Natural killer cell treated with Interleukin-12 subunit alpha and Interleukin-12 subunit beta and Interleukin-15 and Interleukin-18, amount 100 ng/mL, for 72 hours (primary cell): Measurements from ENCODE around the gene PRLR. TPM values are rescaled to one million over a fixed set of nuclear protein-coding genes. Genes with fewer than 3 reads are reported as not detected.

Source experiments
- ATAC-seq, 2 donors: fragments of 150-1000 bp; cut with Tn5 transposase in 1 of 2; sonication (Bioruptor Pico), chemical (Tn5 transposase) in 1 of 2; 2 replicates each; pipeline ENCODE4 v1.10.0; 2021
- DNase-seq: peaks from one replicate; pipeline ENCODE4 v3.0.0; 2022; ENCODE audit warnings: low spot score
- H3K27ac Mint-ChIP-seq, 2 donors: 1 replicate in 1 of 2; 2 replicates in 1 of 2; pipeline ENCODE4 v1.8.0; 2022; ENCODE audit warnings: mixed read lengths in 2 of 2, mild to moderate bottlenecking in 1 of 2, moderate library complexity in 1 of 2
- H3K27me3 Mint-ChIP-seq, 2 donors: 1 replicate in 1 of 2; 2 replicates in 1 of 2; pipeline ENCODE4 v1.8.0; 2022; ENCODE audit warnings: mixed read lengths in 2 of 2
- H3K36me3 Mint-ChIP-seq: one replicate; pipeline ENCODE4 v1.8.0; 2022; ENCODE audit warnings: mixed read lengths
- H3K4me1 Mint-ChIP-seq, 2 donors: 1 replicate in 1 of 2; 2 replicates in 1 of 2; pipeline ENCODE4 v1.8.0; 2022; ENCODE audit warnings: low read depth in 2 of 2, mixed read lengths in 2 of 2, mild to moderate bottlenecking in 1 of 2
- H3K4me3 Mint-ChIP-seq: one replicate; pipeline ENCODE4 v1.8.0; 2022; ENCODE audit warnings: mixed read lengths
- H3K9me3 Mint-ChIP-seq: 2 replicates; pipeline ENCODE4 v1.8.0; 2022; ENCODE audit warnings: mixed read lengths
- total RNA-seq, 2 donors: library from RNA; stranded (reverse); gene quantifications; one replicate each; pipeline ENCODE4 v1.2.3, GENCODE V29; 2022

The PRLR gene
- total RNA-seq, 2 donors from 2014 or later, result not detected

- no peaks in the 10 kb centered on the region for H3K36me3 Mint-ChIP-seq
- H3K9me3 Mint-ChIP-seq, result no peaks in the 10 kb centered on the region
- no peak overlapping the region for H3K4me3 Mint-ChIP-seq
- no peak overlapping the region for H3K27ac Mint-ChIP-seq
- no peaks in the 10 kb centered on the region for H3K4me1 Mint-ChIP-seq
- H3K27me3 Mint-ChIP-seq, result no peaks in the 10 kb centered on the region
- DNase-seq (no peak), ATAC-seq (no peak)
Measured at GRCh38 chr5:35153375-35153932, 76.8 kb downstream of the PRLR start.

- H3K4me1 Mint-ChIP-seq, result no peaks in the 10 kb centered on the region
Measured at GRCh38 chr5:35152733-35153132, 77.6 kb downstream of the PRLR start.

GRCh38 chr5:35151146-35151920, 79.0 kb downstream of the PRLR start:
- no peak for DNase-seq
- no peak for ATAC-seq
- H3K4me1 Mint-ChIP-seq, result no peaks in the 10 kb centered on the region
- H3K27me3 Mint-ChIP-seq, result peaks cover 0 to 11% of the 10 kb centered on the region in 2 donors
- no peaks in the 10 kb centered on the region for H3K36me3 Mint-ChIP-seq
- H3K9me3 Mint-ChIP-seq, result no peaks in the 10 kb centered on the region
- no peak overlapping the region for H3K27ac Mint-ChIP-seq
- no peak overlapping the region for H3K4me3 Mint-ChIP-seq

More at GRCh38 chr5:35152733-35153132, 77.6 kb downstream of the PRLR start:
- no peaks in the 10 kb centered on the region for H3K36me3 Mint-ChIP-seq
- H3K27ac Mint-ChIP-seq, result no peak overlapping the region
- H3K9me3 Mint-ChIP-seq, result no peaks in the 10 kb centered on the region
- no peak for ATAC-seq
- H3K27me3 Mint-ChIP-seq, result peaks cover 0 to 6% of the 10 kb centered on the region in 2 donors
- no peak for DNase-seq
- H3K4me3 Mint-ChIP-seq, result no peak overlapping the region

GRCh38 chr5:35149041-35149440, 81.2 kb downstream of the PRLR start:
- no peaks in the 10 kb centered on the region for H3K36me3 Mint-ChIP-seq

GRCh38 chr5:35146406-35146805, 83.9 kb downstream of the PRLR start:
- DNase-seq, result no peak
- no peaks in the 10 kb centered on the region for H3K36me3 Mint-ChIP-seq
- ATAC-seq, result no peak
- peaks cover 3% of the 10 kb centered on the region for H3K9me3 Mint-ChIP-seq
- H3K27ac Mint-ChIP-seq, result no peak overlapping the region
- peaks cover 0 to 21% of the 10 kb centered on the region in 2 donors for H3K27me3 Mint-ChIP-seq
- no peak overlapping the region for H3K4me3 Mint-ChIP-seq
- no peaks in the 10 kb centered on the region for H3K4me1 Mint-ChIP-seq

More at GRCh38 chr5:35149041-35149440, 81.2 kb downstream of the PRLR start:
- H3K27me3 Mint-ChIP-seq, result peaks cover 0 to 11% of the 10 kb centered on the region in 2 donors
- DNase-seq, result no peak
- no peak overlapping the region for H3K4me3 Mint-ChIP-seq
- H3K4me1 Mint-ChIP-seq, result no peaks in the 10 kb centered on the region
- no peak overlapping the region for H3K27ac Mint-ChIP-seq
- no peak for ATAC-seq
- H3K9me3 Mint-ChIP-seq, result no peaks in the 10 kb centered on the region

GRCh38 chr5:35145691-35146317, 84.5 kb downstream of the PRLR start:
- H3K27ac Mint-ChIP-seq, result no peak overlapping the region
- H3K36me3 Mint-ChIP-seq, result no peaks in the 10 kb centered on the region
- no peak for DNase-seq
- peaks cover 0 to 21% of the 10 kb centered on the region in 2 donors for H3K27me3 Mint-ChIP-seq
- no peak overlapping the region for H3K4me3 Mint-ChIP-seq
- H3K9me3 Mint-ChIP-seq, result peaks cover 3% of the 10 kb centered on the region
- no peaks in the 10 kb centered on the region for H3K4me1 Mint-ChIP-seq
- ATAC-seq, result no peak

- DNase-seq, result no peak
- Mint-ChIP-seq H3K27ac (no peak overlapping the region), H3K9me3 (peaks cover 3% of the 10 kb centered on the region), H3K4me3 (no peak overlapping the region), H3K36me3 (no peaks in the 10 kb centered on the region), H3K27me3 (peaks cover 0 to 21% of the 10 kb centered on the region in 2 donors), H3K4me1 (no peaks in the 10 kb centered on the region)
- ATAC-seq, result no peak
Measured at GRCh38 chr5:35145012-35145411, 85.3 kb downstream of the PRLR start.

- DNase-seq, result no peak
- no peaks in the 10 kb centered on the region for H3K36me3 Mint-ChIP-seq
- no peak overlapping the region for H3K4me3 Mint-ChIP-seq
Measured at GRCh38 chr5:35143841-35144240, 86.4 kb downstream of the PRLR start.

GRCh38 chr5:35141739-35142138, 88.5 kb downstream of the PRLR start:
- Mint-ChIP-seq H3K27me3 (peaks cover 0 to 11% of the 10 kb centered on the region in 2 donors), H3K4me1 (no peaks in the 10 kb centered on the region), H3K36me3 (no peaks in the 10 kb centered on the region), H3K9me3 (peaks cover 6% of the 10 kb centered on the region), H3K27ac (no peak overlapping the region), H3K4me3 (no peak overlapping the region)
- DNase-seq (no peak), ATAC-seq (no peak)

More at GRCh38 chr5:35143841-35144240, 86.4 kb downstream of the PRLR start:
- ATAC-seq, result no peak
- H3K27me3 Mint-ChIP-seq, result peaks cover 0 to 21% of the 10 kb centered on the region in 2 donors
- no peaks in the 10 kb centered on the region for H3K4me1 Mint-ChIP-seq
- peaks cover 3% of the 10 kb centered on the region for H3K9me3 Mint-ChIP-seq
- H3K27ac Mint-ChIP-seq, result no peak overlapping the region

GRCh38 chr5:35138232-35138631, 92.1 kb downstream of the PRLR start:
- peaks cover 0 to 11% of the 10 kb centered on the region in 2 donors for H3K27me3 Mint-ChIP-seq
- DNase-seq (no peak), ATAC-seq (no peak)
- H3K9me3 Mint-ChIP-seq, result peaks cover 6% of the 10 kb centered on the region
- no peaks in the 10 kb centered on the region for H3K4me1 Mint-ChIP-seq
- H3K36me3 Mint-ChIP-seq, result no peaks in the 10 kb centered on the region
- H3K27ac Mint-ChIP-seq, result no peak overlapping the region
- no peak overlapping the region for H3K4me3 Mint-ChIP-seq

GRCh38 chr5:35136386-35136785, 93.9 kb downstream of the PRLR start:
- DNase-seq, result no peak
- no peaks in the 10 kb centered on the region for H3K36me3 Mint-ChIP-seq
- no peak overlapping the region for H3K27ac Mint-ChIP-seq
- no peaks in the 10 kb centered on the region for H3K27me3 Mint-ChIP-seq
- H3K9me3 Mint-ChIP-seq, result peaks cover 3% of the 10 kb centered on the region
- ATAC-seq, result no peak
- H3K4me3 Mint-ChIP-seq, result no peak overlapping the region
- H3K4me1 Mint-ChIP-seq, result no peaks in the 10 kb centered on the region

GRCh38 chr5:35135239-35135700, 95.0 kb downstream of the PRLR start:
- no peaks in the 10 kb centered on the region for H3K4me1 Mint-ChIP-seq
- H3K36me3 Mint-ChIP-seq, result no peaks in the 10 kb centered on the region
- H3K27ac Mint-ChIP-seq, result no peak overlapping the region
- H3K9me3 Mint-ChIP-seq, result peaks cover 7% of the 10 kb centered on the region
- H3K4me3 Mint-ChIP-seq, result no peak overlapping the region
- peaks cover 0 to 4% of the 10 kb centered on the region in 2 donors for H3K27me3 Mint-ChIP-seq
- DNase-seq (no peak), ATAC-seq (no peak)

GRCh38 chr5:35134278-35135030, 95.8 kb downstream of the PRLR start:
- H3K4me1 Mint-ChIP-seq, result no peaks in the 10 kb centered on the region
- peaks cover 0 to 7% of the 10 kb centered on the region in 2 donors for H3K27me3 Mint-ChIP-seq
- no peaks in the 10 kb centered on the region for H3K36me3 Mint-ChIP-seq
- H3K9me3 Mint-ChIP-seq, result peaks cover 7% of the 10 kb centered on the region
- H3K27ac Mint-ChIP-seq, result no peak overlapping the region
- no peak for DNase-seq
- no peak overlapping the region for H3K4me3 Mint-ChIP-seq
- ATAC-seq, result no peak
